ENCODE measurements around the gene CDK5RAP3. TPM values are rescaled to one million over a fixed set of nuclear protein-coding genes. Genes with fewer than 3 reads are reported as not detected.

The CDK5RAP3 gene
- polyA plus RNA-seq, 1 donor from 2014 or later: 343 TPM

- Histone ChIP-seq H2AFZ (ENCODE audit: low read depth, low read length) (peak overlapping the region; percentile 46), H3K4me3 (ENCODE audit: low read length) (peak overlapping the region; percentile 14), H3K9me3 (ENCODE audit: low read length) (no peaks in the 10 kb centered on the region), H3K27me3 (ENCODE audit: insufficient read depth, low read depth, low read length) (no peaks in the 10 kb centered on the region), H3K9ac (ENCODE audit: low read length) (peak overlapping the region; percentile 35), H3K4me2 (ENCODE audit: low read length) (no peak overlapping the region), H3K36me3 (ENCODE audit: insufficient read depth, low read length) (no peaks in the 10 kb centered on the region), H3F3A (ENCODE audit: insufficient read depth, low read length, poor library complexity, severe bottlenecking) (peaks cover 8% of the 10 kb centered on the region), H4K20me1 (ENCODE audit: insufficient read depth) (no peaks in the 10 kb centered on the region), H3K27ac (ENCODE audit: low read length) (peak overlapping the region; percentile 40), H3K9me2 (ENCODE audit: insufficient read depth, low read length) (no peaks in the 10 kb centered on the region), H3K79me2 (replicated peaks; ENCODE audit: insufficient read depth, low read length) (no peaks in the 10 kb centered on the region)
- no peak for TF ChIP-seq EP300 (conservative IDR thresholded peaks at IDR 0.05; ENCODE audit: poor library complexity, severe bottlenecking)
- TF ChIP-seq SMC3 (conservative IDR thresholded peaks at IDR 0.05; ENCODE audit: poor library complexity): no peak
- TF ChIP-seq MXI1 (conservative IDR thresholded peaks at IDR 0.05; ENCODE audit: poor library complexity, severe bottlenecking): no peak
- no peak for TF ChIP-seq TAF1 (IDR thresholded peaks at IDR 0.05; ENCODE audit: low read depth)
- TF ChIP-seq POLR2AphosphoS5 (IDR thresholded peaks at IDR 0.05): no peak
- no peak for TF ChIP-seq CTCF (IDR thresholded peaks at IDR 0.05; ENCODE audit: poor library complexity, severe bottlenecking)
- TF ChIP-seq RAD21 (conservative IDR thresholded peaks at IDR 0.05): no peak
- TF ChIP-seq REST (IDR thresholded peaks at IDR 0.05; ENCODE audit: borderline replicate concordance): no peak
- TF ChIP-seq EZH2 (IDR thresholded peaks at IDR 0.05; ENCODE audit: borderline replicate concordance, insufficient read depth, low read length, poor library complexity, severe bottlenecking): no peak
These were observed 31.5 kb downstream of the CDK5RAP3 start for GRCh38 chr17:48002266-48002915.

- Histone ChIP-seq H3K4me2 (ENCODE audit: low read length) (no peak overlapping the region), H3K27ac (ENCODE audit: low read length) (peak overlapping the region; percentile 40), H4K20me1 (ENCODE audit: insufficient read depth) (no peaks in the 10 kb centered on the region), H3K9ac (ENCODE audit: low read length) (peak overlapping the region; percentile 35), H2AFZ (ENCODE audit: low read depth, low read length) (peak overlapping the region; percentile 46), H3K79me2 (replicated peaks; ENCODE audit: insufficient read depth, low read length) (no peaks in the 10 kb centered on the region), H3F3A (ENCODE audit: insufficient read depth, low read length, poor library complexity, severe bottlenecking) (peaks cover 8% of the 10 kb centered on the region), H3K27me3 (ENCODE audit: insufficient read depth, low read depth, low read length) (no peaks in the 10 kb centered on the region), H3K36me3 (ENCODE audit: insufficient read depth, low read length) (no peaks in the 10 kb centered on the region), H3K9me2 (ENCODE audit: insufficient read depth, low read length) (no peaks in the 10 kb centered on the region), H3K4me3 (ENCODE audit: low read length) (peak overlapping the region; percentile 14), H3K9me3 (ENCODE audit: low read length) (no peaks in the 10 kb centered on the region)
- TF ChIP-seq SMC3 (conservative IDR thresholded peaks at IDR 0.05; ENCODE audit: poor library complexity): no peak
- no peak for TF ChIP-seq EP300 (conservative IDR thresholded peaks at IDR 0.05; ENCODE audit: poor library complexity, severe bottlenecking)
- TF ChIP-seq POLR2AphosphoS5 (IDR thresholded peaks at IDR 0.05): no peak
- TF ChIP-seq MXI1 (conservative IDR thresholded peaks at IDR 0.05; ENCODE audit: poor library complexity, severe bottlenecking): no peak
- TF ChIP-seq REST (IDR thresholded peaks at IDR 0.05; ENCODE audit: borderline replicate concordance): no peak
- no peak for TF ChIP-seq CTCF (IDR thresholded peaks at IDR 0.05; ENCODE audit: poor library complexity, severe bottlenecking)
- no peak for TF ChIP-seq TAF1 (IDR thresholded peaks at IDR 0.05; ENCODE audit: low read depth)
- TF ChIP-seq EZH2 (IDR thresholded peaks at IDR 0.05; ENCODE audit: borderline replicate concordance, insufficient read depth, low read length, poor library complexity, severe bottlenecking): no peak
These were observed 32.1 kb downstream of the CDK5RAP3 start for GRCh38 chr17:48002916-48003416.
